Stimulated activated CD8-positive, alpha-beta memory T cell treated with anti-CD3 and anti-CD28 coated beads, Interleukin-4, amount 100 ng/mL, for 48 hours (primary cell): ENCODE measurements around the gene SH3BGR.

Experiments used
- DNase-seq: peaks from one replicate; pipeline ENCODE4 v3.0.0-alpha.2; 2020

SH3BGR gene

DNA sequence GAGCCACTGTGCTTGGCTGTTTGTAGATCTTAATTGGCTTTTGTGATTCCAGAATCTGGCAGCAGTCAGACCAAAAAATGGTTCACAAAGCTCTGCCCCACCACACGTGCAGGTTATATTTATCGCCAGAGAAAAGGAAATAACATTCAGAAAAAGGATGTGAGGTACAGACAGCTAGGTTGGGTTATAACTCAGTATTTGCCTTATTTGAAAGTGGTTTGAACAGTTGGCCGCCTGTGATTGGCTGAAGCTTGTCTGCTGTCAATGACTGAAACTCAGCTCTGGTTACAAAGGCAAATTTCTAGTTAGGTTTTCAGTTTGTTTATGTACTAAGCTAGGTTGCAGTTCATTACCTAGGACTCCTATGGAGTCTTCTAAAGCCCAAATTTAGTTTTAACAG, 9.6 kb downstream of the SH3BGR start:
- no peak for DNase-seq

- DNase-seq = no peak
Observed at GRCh38 chr21:39463308-39463707, 11.5 kb downstream of the SH3BGR start.

DNA sequence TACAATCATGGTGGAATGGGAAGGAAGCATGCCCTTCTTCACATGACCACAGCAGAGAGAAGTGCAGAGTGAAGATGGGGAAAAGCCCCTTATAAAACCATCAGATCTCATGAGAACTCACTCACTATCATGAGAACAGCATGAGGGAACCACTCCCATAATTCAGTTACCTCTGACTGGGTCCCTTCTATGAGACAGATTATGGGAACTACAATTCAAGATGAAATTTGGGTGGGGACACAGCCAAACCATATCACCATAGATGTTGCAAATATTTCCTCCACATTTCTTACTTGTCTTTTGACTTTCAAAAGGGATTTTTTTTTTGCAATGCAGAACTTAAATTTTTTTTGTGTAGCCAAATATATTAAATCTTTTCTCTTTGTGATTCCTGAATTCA, 14.8 kb downstream of the SH3BGR start:
- DNase-seq = no peak

DNA sequence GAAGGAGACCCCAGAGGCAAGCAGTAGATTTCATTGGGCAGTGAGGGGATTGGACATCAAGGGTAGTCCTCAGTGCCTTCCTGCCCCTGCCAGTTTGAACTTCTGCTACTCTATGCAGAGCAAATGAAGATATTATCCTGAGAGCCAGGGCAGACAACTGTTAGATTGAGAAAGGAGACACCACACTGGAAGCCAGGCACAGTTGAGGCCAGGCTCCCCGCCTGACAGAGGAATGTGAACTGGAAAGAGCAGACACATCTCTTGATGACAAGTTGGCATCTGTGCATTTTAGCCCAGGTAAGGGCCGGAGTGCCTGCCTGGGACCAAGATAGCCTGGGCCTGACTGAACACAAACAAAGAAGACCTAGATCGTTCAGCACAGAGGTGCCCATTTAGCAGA, 16.0 kb downstream of the SH3BGR start:
- no peak for DNase-seq

DNA sequence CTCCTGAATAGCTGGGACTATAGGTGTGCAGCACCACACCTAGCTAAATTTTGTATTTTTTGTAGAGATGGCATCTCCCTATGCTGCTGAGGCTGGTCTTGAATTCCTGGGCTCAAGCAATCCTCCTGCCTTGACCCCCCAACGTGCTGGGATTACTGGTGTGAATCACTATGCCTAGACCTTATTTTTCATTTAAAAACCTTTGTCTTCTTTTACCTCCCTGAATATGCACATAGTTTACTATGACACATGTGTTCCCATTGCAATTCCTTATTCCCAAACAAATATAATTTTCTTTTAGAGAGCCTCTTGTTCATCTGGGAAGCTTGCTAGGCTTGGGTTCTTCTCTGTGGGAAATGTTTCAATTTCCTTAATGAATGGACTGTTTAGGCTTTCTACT, 16.8 kb downstream of the SH3BGR start:
- DNase-seq = no peak

- DNase-seq = no peak
Observed at GRCh38 chr21:39471598-39471997, 19.8 kb downstream of the SH3BGR start.

DNA sequence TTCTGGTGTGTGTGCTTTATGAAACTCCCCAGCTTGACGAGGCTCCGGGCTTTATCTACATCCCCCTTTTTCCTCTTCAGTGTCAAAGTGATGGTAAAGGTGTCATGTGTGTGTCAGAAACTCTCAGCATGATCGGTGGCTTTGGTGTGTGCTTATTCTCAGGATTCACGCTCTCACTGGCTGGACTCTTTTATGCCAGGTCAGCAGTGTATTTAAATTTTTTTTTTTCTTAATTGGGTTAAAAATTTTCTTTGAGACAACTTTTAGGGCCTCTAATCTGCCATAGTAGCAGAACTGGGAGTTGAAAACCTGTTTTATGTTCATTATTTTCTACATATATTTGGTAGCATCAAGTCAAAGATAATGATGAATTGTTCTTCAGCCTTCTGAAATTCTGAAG, 21.0 kb downstream of the SH3BGR start:
- no peak for DNase-seq

DNA sequence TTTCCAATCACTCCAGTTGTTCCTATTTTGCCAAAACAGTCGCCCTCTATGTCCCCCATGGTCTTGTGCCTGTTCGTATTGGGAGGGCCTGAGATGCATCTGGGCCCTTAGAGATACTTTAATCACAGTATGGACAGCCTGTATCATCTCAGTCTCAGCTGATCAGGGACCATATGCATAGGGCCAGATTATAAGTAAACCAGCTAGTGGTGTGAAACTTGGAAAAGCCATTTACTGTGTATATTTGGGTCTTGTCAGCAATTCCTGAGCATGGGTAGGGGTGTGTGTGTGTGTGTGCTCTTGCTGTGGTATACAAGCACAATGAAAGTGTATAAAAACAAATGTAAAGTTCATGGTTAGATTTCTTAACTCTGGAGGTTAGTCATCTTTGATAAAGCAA, 22.8 kb downstream of the SH3BGR start:
- DNase-seq = no peak

DNA sequence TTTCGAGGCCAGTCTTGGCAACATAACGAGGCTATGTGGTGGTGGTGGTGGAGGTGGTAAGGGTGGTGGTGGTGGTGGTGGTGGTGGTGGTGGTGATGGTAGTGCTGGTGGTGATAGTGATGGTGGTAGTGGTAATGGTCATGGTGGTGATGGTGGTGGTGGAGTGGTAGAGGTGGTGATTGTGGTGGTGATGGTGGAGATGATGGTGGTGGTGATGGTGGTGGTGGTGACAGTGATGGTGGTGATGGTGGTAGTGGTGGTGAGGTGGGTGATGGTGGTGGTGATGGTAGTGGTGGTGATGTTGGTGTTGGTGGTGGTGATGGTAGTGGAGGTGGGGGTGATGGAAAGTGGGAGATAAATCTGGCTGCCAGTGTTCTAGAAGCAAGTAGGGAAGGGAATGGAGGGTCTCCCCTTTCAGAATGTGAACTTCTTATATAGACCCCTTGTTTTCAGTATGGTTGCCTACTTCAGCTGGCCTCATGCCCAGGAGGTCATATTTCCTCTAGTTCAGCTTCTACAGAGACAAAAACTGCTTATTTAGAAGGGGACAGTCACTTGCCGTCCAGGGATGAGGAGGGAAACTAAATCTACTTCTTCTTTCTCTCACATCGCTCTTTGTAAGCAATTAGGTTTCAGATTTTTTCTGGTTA, 27.5 kb downstream of the SH3BGR start:
- DNase-seq = no peak

DNA sequence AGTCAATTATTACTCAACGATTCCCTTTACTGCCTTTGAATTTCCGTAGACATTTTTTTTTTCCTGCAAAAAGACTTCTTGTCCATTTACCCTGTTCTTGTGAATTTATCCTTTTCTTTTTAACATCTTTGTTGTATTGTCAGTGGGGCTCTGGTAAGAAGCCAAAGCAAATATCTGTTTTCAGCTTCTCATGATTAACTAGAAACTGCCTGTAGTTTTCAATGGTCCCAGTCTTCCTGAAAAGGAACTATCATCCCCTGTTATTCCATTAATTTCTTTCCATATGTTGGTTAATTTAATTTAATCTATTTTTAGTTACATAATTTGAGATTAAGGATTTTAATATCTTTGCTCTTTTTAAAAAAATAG, 28.0 kb downstream of the SH3BGR start:
- DNase-seq = no peak

DNA sequence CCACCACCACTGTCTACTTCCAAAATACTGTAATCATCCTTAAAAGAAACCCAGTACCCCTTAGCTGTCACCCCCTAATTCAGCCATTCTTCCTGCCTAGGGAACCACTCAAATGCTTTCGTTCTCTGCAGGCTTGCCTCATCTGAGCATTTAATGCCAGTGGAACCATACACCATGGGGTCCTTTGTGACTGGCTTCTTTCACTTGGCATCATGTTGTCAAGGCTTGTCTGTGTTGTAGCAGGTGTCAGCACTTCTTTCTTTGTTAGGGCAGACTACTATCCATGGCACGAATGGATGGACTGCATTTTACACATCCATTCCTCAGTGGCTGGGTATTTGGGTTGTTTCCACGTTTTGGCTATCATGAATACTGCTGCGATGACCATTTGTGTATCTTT, 28.5 kb downstream of the SH3BGR start:
- no peak for DNase-seq

DNA sequence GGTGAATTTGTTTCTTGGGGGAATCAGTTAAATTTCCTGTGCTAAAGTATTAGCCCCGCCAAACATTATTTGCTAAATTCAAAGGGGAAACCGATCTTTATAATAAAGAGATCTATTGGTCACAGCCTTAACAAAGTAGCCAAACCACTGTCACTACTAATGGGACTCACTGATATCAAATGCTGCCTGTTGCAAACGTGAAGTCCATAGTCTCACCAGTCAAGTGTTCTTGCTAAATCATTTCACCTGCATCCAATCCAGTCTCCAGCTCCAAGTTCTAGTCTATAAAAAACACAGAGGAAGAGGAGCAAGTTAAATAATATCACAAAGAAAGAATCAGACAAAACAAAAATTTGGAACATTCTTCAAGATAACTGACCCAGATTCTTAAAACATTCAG, 30.1 kb downstream of the SH3BGR start:
- no peak for DNase-seq

GRCh38 chr21:39483917-39484316, 32.1 kb downstream of the SH3BGR start:
- no peak for DNase-seq

DNA sequence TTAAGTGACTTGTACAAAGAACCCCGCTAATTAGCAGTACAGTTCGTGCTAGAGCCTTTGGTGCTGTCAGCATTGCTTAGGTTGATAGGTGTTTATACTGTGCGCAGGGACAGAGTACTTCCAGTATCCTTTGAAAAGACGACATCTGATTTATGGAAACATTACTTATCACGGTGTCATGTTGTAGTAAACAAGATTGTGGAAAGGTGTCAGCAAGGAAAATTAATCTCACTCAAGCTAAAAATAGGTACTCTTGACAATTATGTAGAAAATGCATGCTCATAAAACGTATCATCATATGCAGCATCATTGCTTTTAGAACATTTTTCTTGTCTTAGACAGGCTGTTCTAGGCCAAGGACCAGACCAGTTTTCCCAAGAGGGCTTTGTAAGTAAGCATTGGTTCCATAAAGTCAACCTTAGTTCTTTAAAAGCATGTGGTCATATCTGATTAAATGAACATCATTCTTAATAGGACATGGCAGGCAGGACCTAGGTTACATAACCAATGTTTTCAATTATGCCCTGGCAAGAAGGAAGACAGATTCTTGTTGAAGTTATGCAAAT, 33.0 kb downstream of the SH3BGR start:
- no peak for DNase-seq

DNA sequence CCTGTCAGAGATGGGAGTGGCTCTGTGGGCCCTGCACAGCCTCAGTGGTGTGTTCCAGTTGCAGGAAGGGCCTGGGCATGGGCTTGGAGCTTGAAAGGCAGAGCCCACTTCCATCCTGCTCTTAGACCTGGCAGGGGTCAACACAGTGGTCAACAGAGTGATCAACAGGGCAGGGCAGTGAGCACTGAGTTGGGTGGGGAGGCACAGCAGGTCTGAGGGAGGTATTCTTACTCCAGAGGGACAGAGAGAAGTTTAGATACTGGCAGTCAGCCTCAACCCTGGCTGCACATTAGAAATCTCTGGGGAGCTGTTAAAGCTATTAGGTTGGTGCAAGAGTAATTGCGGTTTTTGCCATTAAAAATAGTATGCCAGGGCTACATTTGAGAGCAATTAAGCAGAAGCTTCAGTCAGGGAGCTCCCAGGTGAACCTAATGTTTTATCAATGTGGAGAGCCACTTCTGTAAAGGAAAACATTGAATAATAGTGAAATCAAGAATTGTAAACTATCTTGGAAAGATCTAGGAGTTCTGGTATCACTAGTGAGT, 37.7 kb downstream of the SH3BGR start:
- no peak for DNase-seq

- DNase-seq = no peak
Observed at GRCh38 chr21:39499156-39499555, 47.4 kb downstream of the SH3BGR start.

GRCh38 chr21:39502631-39503030, 50.9 kb downstream of the SH3BGR start:
- no peak for DNase-seq

- DNase-seq = no peak
Observed at GRCh38 chr21:39503123-39503762, 51.5 kb downstream of the SH3BGR start.

DNA sequence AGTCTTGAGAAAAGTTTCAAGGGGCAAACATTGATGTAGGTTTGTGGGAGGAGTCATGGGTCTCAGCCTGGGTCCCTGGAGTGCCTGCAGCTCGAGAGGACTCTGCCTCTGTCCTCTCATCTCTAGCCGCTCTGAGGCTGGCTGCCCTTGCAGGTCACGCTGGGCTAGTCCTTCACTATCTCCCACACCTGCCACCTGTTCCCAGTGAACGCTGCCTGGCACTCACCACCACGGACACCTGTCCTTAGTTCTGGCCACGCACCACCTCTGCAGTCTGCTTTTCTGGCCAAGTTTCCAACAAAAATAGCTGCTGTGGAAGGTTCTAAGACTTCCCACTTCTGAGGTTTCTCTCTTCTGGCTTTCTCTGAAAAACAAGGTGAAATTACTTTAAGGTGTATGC, 52.5 kb downstream of the SH3BGR start:
- DNase-seq = no peak

GRCh38 chr21:39510240-39510639, 58.5 kb downstream of the SH3BGR start:
- no peak for DNase-seq

DNA sequence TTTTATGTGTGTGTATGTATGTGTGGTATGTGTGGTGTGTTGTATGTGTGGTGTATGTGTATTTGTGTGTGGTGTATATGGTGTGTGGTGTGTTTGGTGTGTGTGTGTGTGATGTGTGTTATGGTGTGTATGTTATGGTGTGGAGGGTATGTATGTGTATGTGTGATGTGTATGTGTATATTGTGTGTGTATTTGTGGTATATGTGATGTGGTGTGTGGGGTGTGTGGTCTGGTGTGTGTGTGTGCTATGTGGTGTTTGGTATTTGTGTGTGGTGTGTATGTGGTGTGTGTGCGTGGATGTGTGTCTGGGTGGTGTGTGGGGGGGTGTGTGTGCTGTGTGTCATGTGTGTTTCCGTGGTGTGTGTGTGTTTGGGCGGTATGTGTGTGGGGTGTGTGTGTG, 59.3 kb downstream of the SH3BGR start:
- DNase-seq = no peak

- DNase-seq = no peak
Observed at GRCh38 chr21:39513735-39514134, 62.0 kb downstream of the SH3BGR start.

- no peak for DNase-seq
Observed at GRCh38 chr21:39515684-39516472, 64.1 kb downstream of the SH3BGR start.
